IPS-15b (cell line): ENCODE measurements around the gene AP1M1.

Source experiments
- H3K27me3 ChIP-seq: one replicate; pipeline ENCODE4 v1.6.1; 2013; ENCODE audit warnings: low read length; ENCODE audit not compliant: control insufficient read depth, insufficient read depth
- H3K36me3 ChIP-seq: one replicate; pipeline ENCODE4 v1.6.1; 2013; ENCODE audit warnings: low read length; ENCODE audit not compliant: control insufficient read depth, insufficient read depth
- H3K4me1 ChIP-seq: one replicate; pipeline ENCODE4 v1.6.1; 2013; ENCODE audit warnings: mild to moderate bottlenecking, low read length; ENCODE audit not compliant: control insufficient read depth, insufficient read depth
- H3K4me3 ChIP-seq: one replicate; pipeline ENCODE4 v1.5.1; 2013; ENCODE audit warnings: low read depth, low read length
- H3K9ac ChIP-seq: one replicate; pipeline ENCODE4 v1.6.1; 2013; ENCODE audit warnings: low read depth, mild to moderate bottlenecking, low read length
- H3K9me3 ChIP-seq: one replicate; pipeline ENCODE4 v1.6.1; 2013; ENCODE audit warnings: mild to moderate bottlenecking, low read length; ENCODE audit not compliant: control insufficient read depth, insufficient read depth

The AP1M1 gene

GRCh38 chr19:16248380-16249023 is 50.8 kb downstream of the AP1M1 start:
- H3K36me3 ChIP-seq = no peaks in the 10 kb centered on the region
- no peak overlapping the region for H3K4me3 ChIP-seq
- H3K9ac ChIP-seq = no peak overlapping the region
- H3K4me1 ChIP-seq = no peaks in the 10 kb centered on the region
- no peaks in the 10 kb centered on the region for H3K27me3 ChIP-seq
- H3K9me3 ChIP-seq = no peaks in the 10 kb centered on the region

GRCh38 chr19:16249826-16250404 is 52.2 kb downstream of the AP1M1 start:
- Histone ChIP-seq H3K9ac (no peak overlapping the region), H3K4me1 (no peaks in the 10 kb centered on the region), H3K4me3 (no peak overlapping the region), H3K36me3 (no peaks in the 10 kb centered on the region), H3K27me3 (no peaks in the 10 kb centered on the region), H3K9me3 (no peaks in the 10 kb centered on the region)

- Histone ChIP-seq H3K4me1 (no peaks in the 10 kb centered on the region), H3K9ac (no peak overlapping the region), H3K4me3 (no peak overlapping the region), H3K27me3 (no peaks in the 10 kb centered on the region), H3K36me3 (no peaks in the 10 kb centered on the region), H3K9me3 (no peaks in the 10 kb centered on the region)
These were observed 54.9 kb downstream of the AP1M1 start for GRCh38 chr19:16252459-16253205.

- Histone ChIP-seq H3K9ac (no peak overlapping the region), H3K4me3 (no peak overlapping the region), H3K36me3 (no peaks in the 10 kb centered on the region), H3K9me3 (no peaks in the 10 kb centered on the region), H3K4me1 (no peaks in the 10 kb centered on the region), H3K27me3 (no peaks in the 10 kb centered on the region)
These were observed 57.2 kb downstream of the AP1M1 start for GRCh38 chr19:16254851-16255408.

- no peak overlapping the region for H3K4me3 ChIP-seq
- H3K4me1 ChIP-seq = no peaks in the 10 kb centered on the region
- H3K9ac ChIP-seq = no peak overlapping the region
- H3K27me3 ChIP-seq = no peaks in the 10 kb centered on the region
- H3K36me3 ChIP-seq = no peaks in the 10 kb centered on the region
- no peaks in the 10 kb centered on the region for H3K9me3 ChIP-seq
These were observed 59.8 kb downstream of the AP1M1 start for GRCh38 chr19:16257509-16258002.

GRCh38 chr19:16258440-16258903 is 60.8 kb downstream of the AP1M1 start:
- no peaks in the 10 kb centered on the region for H3K4me1 ChIP-seq
- H3K9me3 ChIP-seq = no peaks in the 10 kb centered on the region
- no peaks in the 10 kb centered on the region for H3K27me3 ChIP-seq
- H3K4me3 ChIP-seq = no peak overlapping the region
- H3K9ac ChIP-seq = no peak overlapping the region
- no peaks in the 10 kb centered on the region for H3K36me3 ChIP-seq

- Histone ChIP-seq H3K36me3 (no peaks in the 10 kb centered on the region), H3K27me3 (no peaks in the 10 kb centered on the region), H3K9ac (no peak overlapping the region), H3K9me3 (no peaks in the 10 kb centered on the region), H3K4me3 (no peak overlapping the region), H3K4me1 (no peaks in the 10 kb centered on the region)
These were observed 61.9 kb downstream of the AP1M1 start for GRCh38 chr19:16259385-16260159.

- Histone ChIP-seq H3K9ac (no peak overlapping the region), H3K27me3 (no peaks in the 10 kb centered on the region), H3K36me3 (no peaks in the 10 kb centered on the region), H3K4me1 (no peaks in the 10 kb centered on the region), H3K9me3 (no peaks in the 10 kb centered on the region), H3K4me3 (no peak overlapping the region)
These were observed 62.6 kb downstream of the AP1M1 start for GRCh38 chr19:16260160-16260811.

- no peaks in the 10 kb centered on the region for H3K4me1 ChIP-seq
- no peak overlapping the region for H3K4me3 ChIP-seq
- no peaks in the 10 kb centered on the region for H3K9me3 ChIP-seq
- no peaks in the 10 kb centered on the region for H3K36me3 ChIP-seq
- H3K9ac ChIP-seq = no peak overlapping the region
- H3K27me3 ChIP-seq = no peaks in the 10 kb centered on the region
These were observed 63.1 kb downstream of the AP1M1 start for GRCh38 chr19:16260812-16261161.

GRCh38 chr19:16261584-16262368 is 64.1 kb downstream of the AP1M1 start:
- Histone ChIP-seq H3K36me3 (no peaks in the 10 kb centered on the region), H3K9me3 (no peaks in the 10 kb centered on the region), H3K27me3 (no peaks in the 10 kb centered on the region), H3K4me1 (no peaks in the 10 kb centered on the region), H3K9ac (no peak overlapping the region), H3K4me3 (no peak overlapping the region)
